ENCODE measurements around the gene NACC1. TPM values are rescaled to one million over a fixed set of nuclear protein-coding genes. Genes with fewer than 3 reads are reported as not detected.

NACC1 gene
- total and polyA plus RNA-seq, 2 of the 8 experiments (the other 6 are each of a cell fraction or from before 2014, with no cell fraction given): 234 to 301 TPM

- Histone ChIP-seq H4K20me1 (replicated peaks in 1 of 2; ENCODE audit: control insufficient read depth in 1 of 2, insufficient read depth in 2 of 2, low read length in 2 of 2) (peaks cover 2 to 11% of the 10 kb centered on the region in 2 experiments), H3K27ac (ENCODE audit: low read depth, low read length) (no peak overlapping the region), H2BK5ac (ENCODE audit: low read depth, low read length) (no peak overlapping the region; the same call in 1 of the 2 replicates), H2BK15ac (ENCODE audit: low read length) (no peak overlapping the region), H3K79me2 (ENCODE audit: control insufficient read depth in 1 of 2, insufficient read depth in 2 of 2, low read length in 2 of 2) (no peaks in the 10 kb centered on the region), H3K23me2 (ENCODE audit: low read depth, low read length) (peaks cover 3% of the 10 kb centered on the region; the same call in 1 of the 2 replicates), H3K18ac (ENCODE audit: extremely low read depth, low read length) (peak overlapping the region; percentile 68; the same call in 1 of the 2 replicates), H3K56ac (replicated peaks; ENCODE audit: insufficient read length, low read depth, low read length) (no peak overlapping the region), H4K91ac (replicated peaks; ENCODE audit: insufficient read length, low read length) (peak overlapping the region; percentile 41), H3K9me3 (ENCODE audit: insufficient read depth in 2 of 2, low read depth in 1 of 2, low read length in 1 of 2) (no peaks in the 10 kb centered on the region), H2BK20ac (ENCODE audit: low read length) (no peak overlapping the region), H2AFZ (ENCODE audit: low read length) (no peak overlapping the region; the same call in 1 of the 2 replicates), H2AK5ac (ENCODE audit: low read depth, low read length) (no peak overlapping the region), H3K4me1 (replicated peaks in 1 of 4; ENCODE audit: control insufficient read depth in 3 of 4, insufficient read depth in 4 of 4, low read length in 3 of 4) (peaks cover 0 to 22% (median 17%) of the 10 kb centered on the region in 4 experiments; a peak in 5 of 7 replicates), H3K9ac (replicated peaks in 1 of 4; ENCODE audit: extremely low read depth in 1 of 4, low read depth in 3 of 4, low read length in 3 of 4) (no peak overlapping the region), H3K23ac (ENCODE audit: insufficient read length) (no peak overlapping the region), H4K8ac (ENCODE audit: extremely low read depth, insufficient read depth, low read length) (no peak overlapping the region), H2BK12ac (ENCODE audit: low read depth, low read length) (no peak overlapping the region), H3K27me3 (replicated peaks in 1 of 4; ENCODE audit: control insufficient read depth in 3 of 4, extremely low read depth in 1 of 4, insufficient read depth in 3 of 4, low read length in 3 of 4) (peaks cover 25 to 89% (median 64%) of the 10 kb centered on the region in 4 experiments), H3K4me3 (ENCODE audit: extremely low read depth in 1 of 4, insufficient read depth in 2 of 4, low read depth in 3 of 4, low read length in 4 of 4) (peak overlapping the region; percentile 39 to 58 (median 46); a peak in 7 of 8 replicates), H3K79me1 (ENCODE audit: low read depth, low read length) (no peaks in the 10 kb centered on the region), H3K36me3 (ENCODE audit: control insufficient read depth in 2 of 4, insufficient read depth in 4 of 4, low read length in 3 of 4) (no peaks in the 10 kb centered on the region), H3K4ac (replicated peaks; ENCODE audit: insufficient read length, low read depth, low read length) (no peak overlapping the region), H3K4me2 (ENCODE audit: insufficient read depth in 1 of 2, low read depth in 2 of 2, low read length in 2 of 2) (peak overlapping the region; percentile 79 to 85), H4K5ac (ENCODE audit: insufficient read length, low read depth, low read length) (no peak overlapping the region), H2BK120ac (replicated peaks; ENCODE audit: low read depth, low read length) (no peak overlapping the region), H3K14ac (ENCODE audit: insufficient read length) (no peak overlapping the region)
- 1% methylated on average over 16 of the region's 25 CpGs; no CpG with 5 or more reads in 1 of the 2 experiments for WGBS, 2 experiments (ENCODE audit: extremely low coverage in 1 of 2, insufficient coverage in 1 of 2, insufficient read length in 1 of 2, insufficient replicate concordance in 2 of 2, low coverage in 1 of 2, low lambda C conversion rate in 2 of 2, missing lambda C conversion rate in 1 of 2)
- ChIA-PET CTCF (ENCODE audit: partially characterized antibody) (interaction anchor here (0.8 to 48.8 kb wide), 17 partner anchors 9 to 953 kb away, joined by 3 to 1145 read pairs (median 28); partner anchors contain the start of gene DAND5), POLR2A (ENCODE audit: partially characterized antibody) (interaction anchor here (0.7 to 3.8 kb wide), 18 partner anchors 9 to 162 kb away, joined by 3 to 14 read pairs (median 4); partner anchors contain the start of genes FARSA, IER2, NACC1 and STX10)
- FAIRE-seq: no peak
- DNase-seq (ENCODE audit: low read depth in 1 of 2, low spot score in 2 of 2): no peak
- no peak for TF ChIP-seq CTBP2 (IDR thresholded peaks at IDR 0.05; ENCODE audit: borderline replicate concordance, insufficient read depth, insufficient read length, low read length)
- TF ChIP-seq PHF8 (conservative IDR thresholded peaks at IDR 0.05; ENCODE audit: low read depth, low read length): no peak
- no peak for TF ChIP-seq CHD1 (IDR thresholded peaks at IDR 0.05; ENCODE audit: low read depth, low read length)
- no peak for TF ChIP-seq FOSL1 (IDR thresholded peaks at IDR 0.05; ENCODE audit: insufficient read depth, low read depth, low read length)
- TF ChIP-seq SUZ12 (IDR thresholded peaks at IDR 0.05; ENCODE audit: low read length): no peak
- TF ChIP-seq NRF1 (IDR thresholded peaks at IDR 0.05; ENCODE audit: low read depth, low read length): no peak
- TF ChIP-seq HDAC6 (IDR thresholded peaks at IDR 0.05; ENCODE audit: low read depth, low read length): no peak
- TF ChIP-seq SAP30 (IDR thresholded peaks at IDR 0.05; ENCODE audit: insufficient read depth, insufficient replicate concordance, low read length): no peak
- no peak for TF ChIP-seq CTCF (IDR thresholded peaks at IDR 0.05; ENCODE audit: control extremely low read depth in 1 of 3, insufficient read depth in 1 of 3, low read depth in 1 of 3, low read length in 3 of 3)
- TF ChIP-seq CBX5 (IDR thresholded peaks at IDR 0.05; ENCODE audit: low read depth, low read length): no peak
These were observed 22.7 kb upstream of the NACC1 start for GRCh38 chr19:13095393-13095784.

Data from H1 (cell line).